IPS DF 4.7 (cell line): ENCODE results near the gene STK40.

Experiments
- DNase-seq: peaks from one replicate; pipeline ENCODE4 v3.0.0-alpha.2; 2013; ENCODE audit warnings: low spot score; ENCODE audit errors: extremely low read depth

STK40 gene

GRCh38 chr1:36343651-36344394 lies 41.9 kb downstream of the STK40 start:
- DNase-seq = no peak

- DNase-seq = no peak
These were observed 43.1 kb downstream of the STK40 start for GRCh38 chr1:36342426-36343185.

- DNase-seq = no peak
These were observed 44.0 kb downstream of the STK40 start for GRCh38 chr1:36341626-36342320.

GRCh38 chr1:36339615-36340014 lies 46.1 kb downstream of the STK40 start:
- DNase-seq = no peak

GRCh38 chr1:36339215-36339614 lies 46.5 kb downstream of the STK40 start:
- no peak for DNase-seq

- no peak for DNase-seq
These were observed 47.9 kb downstream of the STK40 start for GRCh38 chr1:36337830-36338229.

GRCh38 chr1:36330940-36331339 lies 54.8 kb downstream of the STK40 start:
- DNase-seq = no peak

GRCh38 chr1:36329817-36330216 lies 55.9 kb downstream of the STK40 start:
- DNase-seq = no peak

- no peak for DNase-seq
These were observed 57.0 kb downstream of the STK40 start for GRCh38 chr1:36328713-36329112.

GRCh38 chr1:36328088-36328480 lies 57.6 kb downstream of the STK40 start:
- DNase-seq = no peak

- DNase-seq = no peak
These were observed 58.2 kb downstream of the STK40 start for GRCh38 chr1:36327421-36328087.

GRCh38 chr1:36326499-36326898 lies 59.2 kb downstream of the STK40 start:
- no peak for DNase-seq

GRCh38 chr1:36324353-36324703 lies 61.4 kb downstream of the STK40 start:
- DNase-seq = no peak

GRCh38 chr1:36323636-36324352 lies 61.9 kb downstream of the STK40 start, which contains the start of gene EVA1B:
EVA1B (minus strand) TSS chr1:36323645; CDS start chr1:36323037, 608 bp downstream.
- no peak for DNase-seq

- no peak for DNase-seq
These were observed 62.7 kb downstream of the STK40 start for GRCh38 chr1:36322786-36323635.

GRCh38 chr1:36322041-36322785 lies 63.5 kb downstream of the STK40 start:
- no peak for DNase-seq

GRCh38 chr1:36321119-36321951 lies 64.4 kb downstream of the STK40 start:
- DNase-seq = no peak

GRCh38 chr1:36320767-36321118 lies 65.0 kb downstream of the STK40 start:
- no peak for DNase-seq
